Measurements from ENCODE around the gene OCA2.

The OCA2 gene

DNA sequence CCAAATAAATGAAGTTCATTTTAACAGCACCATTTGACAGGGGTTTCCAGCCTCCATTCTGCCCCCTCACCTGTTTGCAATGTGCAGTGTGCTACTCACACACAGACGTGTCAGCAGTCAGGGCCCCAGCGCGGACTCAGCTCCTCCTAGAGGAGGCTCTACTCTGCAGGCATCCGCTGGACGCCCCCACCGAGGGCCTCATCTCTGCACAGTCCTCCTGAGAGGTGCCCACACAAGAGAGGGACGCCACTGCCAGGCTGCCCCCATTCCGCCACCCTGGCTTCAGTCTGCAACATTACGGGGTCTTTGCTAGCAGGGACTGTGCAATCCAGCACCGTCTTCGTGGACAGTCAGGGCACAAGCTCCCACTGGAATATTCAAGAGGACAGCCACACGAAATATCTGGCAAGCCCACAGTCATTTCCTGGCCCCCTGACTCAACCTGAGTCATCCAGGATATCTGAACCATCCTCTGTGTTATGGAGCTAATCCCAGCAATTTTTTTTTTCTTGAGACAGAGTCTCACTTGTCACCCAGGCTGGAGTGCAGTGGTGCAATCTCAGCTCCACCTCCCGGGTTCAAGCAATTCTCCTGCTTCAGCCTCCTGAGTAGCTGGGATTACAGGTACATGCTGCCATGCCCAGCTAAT, 255.0 kb downstream of the OCA2 start:
- TF ChIP-seq, protein P1, sequence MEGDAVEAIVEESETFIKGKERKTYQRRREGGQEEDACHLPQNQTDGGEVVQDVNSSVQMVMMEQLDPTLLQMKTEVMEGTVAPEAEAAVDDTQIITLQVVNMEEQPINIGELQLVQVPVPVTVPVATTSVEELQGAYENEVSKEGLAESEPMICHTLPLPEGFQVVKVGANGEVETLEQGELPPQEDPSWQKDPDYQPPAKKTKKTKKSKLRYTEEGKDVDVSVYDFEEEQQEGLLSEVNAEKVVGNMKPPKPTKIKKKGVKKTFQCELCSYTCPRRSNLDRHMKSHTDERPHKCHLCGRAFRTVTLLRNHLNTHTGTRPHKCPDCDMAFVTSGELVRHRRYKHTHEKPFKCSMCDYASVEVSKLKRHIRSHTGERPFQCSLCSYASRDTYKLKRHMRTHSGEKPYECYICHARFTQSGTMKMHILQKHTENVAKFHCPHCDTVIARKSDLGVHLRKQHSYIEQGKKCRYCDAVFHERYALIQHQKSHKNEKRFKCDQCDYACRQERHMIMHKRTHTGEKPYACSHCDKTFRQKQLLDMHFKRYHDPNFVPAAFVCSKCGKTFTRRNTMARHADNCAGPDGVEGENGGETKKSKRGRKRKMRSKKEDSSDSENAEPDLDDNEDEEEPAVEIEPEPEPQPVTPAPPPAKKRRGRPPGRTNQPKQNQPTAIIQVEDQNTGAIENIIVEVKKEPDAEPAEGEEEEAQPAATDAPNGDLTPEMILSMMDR (IDR thresholded peaks at IDR 0.05; ENCODE audit: borderline replicate concordance, insufficient read depth, low read depth, low read length) = no peak
- no peak overlapping the region for H3K4me3 ChIP-seq (ENCODE audit: low read depth, low read length)

DNA sequence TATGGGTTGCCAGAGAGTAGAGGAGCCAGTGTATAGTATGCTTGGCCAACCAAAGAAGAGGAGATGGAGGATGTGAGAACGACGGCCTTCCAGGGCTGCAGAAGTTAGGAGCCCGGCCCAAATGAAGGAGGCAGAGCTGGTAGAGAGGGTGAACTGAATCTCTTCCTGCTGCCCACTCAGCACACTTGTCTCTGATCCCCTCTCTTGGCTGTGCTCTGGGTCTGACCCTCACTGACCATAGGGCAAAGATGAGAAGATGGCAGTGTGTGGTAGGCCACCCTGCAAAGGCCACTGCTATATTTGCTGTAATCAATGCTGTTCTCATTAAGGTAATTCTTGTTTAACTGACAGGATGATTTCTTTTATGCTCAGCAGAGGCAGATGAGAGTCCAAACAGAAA, 256.0 kb downstream of the OCA2 start:
- no peak overlapping the region for H3K4me3 ChIP-seq (ENCODE audit: low read depth, low read length)

DNA sequence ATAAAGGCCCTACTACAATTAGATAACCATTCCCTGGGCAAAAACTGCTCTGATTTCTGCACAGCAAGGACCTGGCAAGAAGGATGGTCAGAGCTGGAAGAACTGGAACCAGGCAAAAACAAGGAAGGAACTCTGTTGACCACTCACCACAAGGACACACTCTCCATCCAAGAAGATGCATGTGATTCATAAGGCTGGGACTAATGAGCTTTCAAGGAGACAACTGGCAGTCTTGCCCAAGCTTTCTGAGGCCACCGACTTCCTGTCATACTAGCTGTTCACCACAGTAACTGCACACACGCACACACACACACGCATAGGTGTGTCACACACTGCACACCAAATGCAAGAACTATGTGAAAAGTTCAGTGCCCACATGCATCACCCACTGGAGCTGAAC, 256.6 kb downstream of the OCA2 start:
- TF ChIP-seq, protein P1 (IDR thresholded peaks at IDR 0.05; ENCODE audit: borderline replicate concordance, insufficient read depth, low read depth, low read length) = no peak

More for the DNA sequence above, 256.0 kb downstream of the OCA2 start:
- TF ChIP-seq, protein P1 (IDR thresholded peaks at IDR 0.05; ENCODE audit: borderline replicate concordance, insufficient read depth, low read depth, low read length) = no peak

DNA sequence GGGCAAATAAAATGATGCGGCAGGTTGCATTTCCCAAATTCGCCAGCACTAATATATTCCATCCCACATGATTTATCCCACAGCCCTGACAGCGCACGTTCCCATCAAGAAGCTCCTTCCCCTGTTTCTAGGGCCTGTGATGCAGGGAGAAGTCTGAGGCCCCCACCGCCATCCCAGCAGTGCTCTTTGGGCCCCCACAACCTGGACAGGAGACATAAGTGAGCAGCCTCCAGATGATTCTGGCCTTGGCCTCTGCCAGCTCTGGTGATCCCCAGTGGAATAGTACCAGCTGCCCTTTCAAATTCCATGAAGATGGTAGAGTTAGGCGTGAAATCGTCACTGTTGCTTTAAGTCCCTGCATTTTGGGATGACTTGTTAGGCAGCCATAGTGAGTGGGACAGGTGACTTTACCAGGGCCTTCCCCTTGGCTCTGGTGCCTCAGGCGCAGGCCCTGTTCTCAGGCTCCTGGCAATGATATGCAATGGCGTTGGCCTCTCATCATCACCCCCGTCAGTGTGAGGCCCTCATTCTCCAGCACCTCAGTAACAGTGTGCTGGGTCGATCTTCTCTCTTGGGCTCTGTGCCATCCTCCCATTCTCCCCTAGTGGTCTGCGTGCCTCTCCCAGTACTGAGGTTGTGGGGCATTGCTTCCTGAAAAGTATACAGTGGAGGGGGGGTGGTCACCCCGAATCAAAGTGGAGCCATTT, 263.7 kb downstream of the OCA2 start:
- H3K4me3 ChIP-seq (ENCODE audit: low read depth, low read length) = no peak overlapping the region

More for the DNA sequence above, 256.6 kb downstream of the OCA2 start:
- no peak overlapping the region for H3K4me3 ChIP-seq (ENCODE audit: low read depth, low read length)

DNA sequence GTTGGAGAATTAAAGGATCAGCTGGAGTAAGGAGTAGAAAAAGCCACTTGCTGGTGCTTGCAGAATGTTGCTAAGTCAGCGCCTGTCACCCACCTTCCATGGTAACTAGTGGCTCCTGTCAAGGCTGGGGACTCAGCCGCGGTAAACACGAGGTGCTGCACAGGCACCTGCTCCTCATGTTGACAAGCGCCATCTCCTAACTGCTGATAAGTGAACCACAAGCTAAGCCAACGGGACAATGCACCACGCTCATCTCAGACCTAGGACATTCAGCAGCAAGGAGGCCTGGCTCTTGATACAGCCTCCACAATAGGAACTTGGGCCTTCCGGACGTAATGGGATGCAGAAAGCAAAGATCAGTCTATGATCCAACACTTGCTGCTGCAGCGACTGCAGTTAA, 264.4 kb downstream of the OCA2 start:
- TF ChIP-seq, protein P1 (IDR thresholded peaks at IDR 0.05; ENCODE audit: borderline replicate concordance, insufficient read depth, low read depth, low read length) = no peak
- no peak overlapping the region for H3K4me3 ChIP-seq (ENCODE audit: low read depth, low read length)

More for the DNA sequence above, 263.7 kb downstream of the OCA2 start:
- TF ChIP-seq, protein P1 (IDR thresholded peaks at IDR 0.05; ENCODE audit: borderline replicate concordance, insufficient read depth, low read depth, low read length) = no peak

DNA sequence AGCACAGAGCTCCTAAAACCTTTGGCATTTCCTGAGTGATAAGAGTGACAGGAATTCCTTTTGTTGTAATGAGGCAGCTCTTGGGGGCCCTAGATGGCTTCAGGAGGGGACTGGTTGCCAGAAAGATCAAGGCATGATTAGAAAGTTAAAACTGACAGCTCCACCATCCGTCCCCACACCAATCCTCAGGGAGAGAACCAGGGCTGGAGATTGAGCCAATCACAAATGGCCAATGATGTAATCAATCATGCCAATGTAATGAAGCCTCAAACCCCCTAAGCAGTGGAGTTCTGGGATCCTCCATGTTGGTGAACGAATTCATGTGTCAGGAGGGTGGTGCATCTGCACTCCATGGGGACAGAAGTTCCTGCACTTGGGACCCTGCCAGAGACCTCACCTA, 265.1 kb downstream of the OCA2 start:
- no peak overlapping the region for H3K4me3 ChIP-seq (ENCODE audit: low read depth, low read length)
- TF ChIP-seq, protein P1 (IDR thresholded peaks at IDR 0.05; ENCODE audit: borderline replicate concordance, insufficient read depth, low read depth, low read length) = no peak

DNA sequence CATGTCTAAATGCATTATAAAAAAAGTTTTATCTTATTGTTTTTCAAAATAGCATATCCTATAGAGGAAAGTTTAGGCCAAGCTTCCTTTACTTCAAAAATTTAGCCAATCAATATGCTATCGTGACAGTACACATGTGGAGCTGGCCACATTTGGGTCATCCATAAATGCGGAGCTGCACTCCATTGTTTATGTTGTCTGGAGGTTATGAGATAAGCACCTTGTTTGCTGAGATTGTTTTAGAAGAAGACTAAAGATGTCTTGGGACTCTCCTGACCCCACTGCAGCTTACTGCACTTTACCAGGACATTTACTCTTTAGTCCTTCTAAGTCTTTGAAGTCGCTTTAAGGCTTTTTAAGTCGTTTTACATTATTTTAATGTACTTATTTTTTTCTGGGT, 265.9 kb downstream of the OCA2 start:
- TF ChIP-seq, protein P1 (IDR thresholded peaks at IDR 0.05; ENCODE audit: borderline replicate concordance, insufficient read depth, low read depth, low read length) = no peak
- H3K4me3 ChIP-seq (ENCODE audit: low read depth, low read length) = no peak overlapping the region
